HEK293 (cell line): ENCODE data around the gene VRK2.

Experiments used
- GLI2 ChIP-seq: fragments of 450-650 bp; formaldehyde crosslinking; IDR thresholded peaks from 2 replicates; pipeline ENCODE4; 2017; ENCODE audit warnings: missing biosample characterization, missing genetic modification characterization, low read depth, borderline replicate concordance
- REPIN1 ChIP-seq: fragments of 450-650 bp; formaldehyde crosslinking; IDR thresholded peaks from 2 replicates; pipeline ENCODE4 v1.5.1; 2017; ENCODE audit warnings: missing biosample characterization, missing genetic modification characterization, low read depth
- WT1 ChIP-seq: fragments of 450-650 bp; formaldehyde crosslinking; IDR thresholded peaks from 2 replicates; pipeline ENCODE4 v1.5.1; 2016; ENCODE audit warnings: missing biosample characterization, missing genetic modification characterization
- ZFP69B ChIP-seq: fragments of 450-650 bp; formaldehyde crosslinking; IDR thresholded peaks from 2 replicates; pipeline ENCODE4 v1.5.1; 2016; ENCODE audit warnings: missing biosample characterization, missing genetic modification characterization
- ZNF112 ChIP-seq: fragments of 450-650 bp; formaldehyde crosslinking; IDR thresholded peaks from 2 replicates; pipeline ENCODE4 v1.5.0; 2017; ENCODE audit warnings: missing biosample characterization, missing genetic modification characterization
- ZNF274 ChIP-seq, 2 experiments: fragments of 200-500 bp in 1 of 2; fragments of 450-650 bp in 1 of 2; sonication (Bioruptor generic) in 1 of 2; formaldehyde crosslinking in 1 of 2; IDR thresholded peaks; 2 replicates each; pipeline versions ENCODE4 v1.5.1 to v1.6.1; 2014 to 2016; ENCODE audit warnings: borderline replicate concordance in 1 of 2, inconsistent platforms in 1 of 2, low read length in 1 of 2, missing biosample characterization in 1 of 2, missing genetic modification characterization in 1 of 2
- ZNF394 ChIP-seq: fragments of 450-650 bp; formaldehyde crosslinking; IDR thresholded peaks from 2 replicates; pipeline ENCODE4 v1.5.1; 2016; ENCODE audit warnings: missing biosample characterization, missing genetic modification characterization, mild to moderate bottlenecking, moderate library complexity, borderline replicate concordance
- ZNF654 ChIP-seq: fragments of 450-650 bp; formaldehyde crosslinking; IDR thresholded peaks from 2 replicates; pipeline ENCODE4 v1.5.1; 2016; ENCODE audit warnings: low read depth, missing biosample characterization, missing genetic modification characterization
- TF ChIP-seq, protein P1 (sequence below): fragments of 450-650 bp; formaldehyde crosslinking; IDR thresholded peaks from 2 replicates; pipeline ENCODE4 v1.5.1; 2016; ENCODE audit warnings: missing biosample characterization, missing genetic modification characterization
- TF ChIP-seq, protein P2 (sequence below): fragments of 450-650 bp; formaldehyde crosslinking; IDR thresholded peaks from 2 replicates; pipeline ENCODE4 v1.5.1; 2016; ENCODE audit warnings: missing biosample characterization, missing genetic modification characterization

DNA sequence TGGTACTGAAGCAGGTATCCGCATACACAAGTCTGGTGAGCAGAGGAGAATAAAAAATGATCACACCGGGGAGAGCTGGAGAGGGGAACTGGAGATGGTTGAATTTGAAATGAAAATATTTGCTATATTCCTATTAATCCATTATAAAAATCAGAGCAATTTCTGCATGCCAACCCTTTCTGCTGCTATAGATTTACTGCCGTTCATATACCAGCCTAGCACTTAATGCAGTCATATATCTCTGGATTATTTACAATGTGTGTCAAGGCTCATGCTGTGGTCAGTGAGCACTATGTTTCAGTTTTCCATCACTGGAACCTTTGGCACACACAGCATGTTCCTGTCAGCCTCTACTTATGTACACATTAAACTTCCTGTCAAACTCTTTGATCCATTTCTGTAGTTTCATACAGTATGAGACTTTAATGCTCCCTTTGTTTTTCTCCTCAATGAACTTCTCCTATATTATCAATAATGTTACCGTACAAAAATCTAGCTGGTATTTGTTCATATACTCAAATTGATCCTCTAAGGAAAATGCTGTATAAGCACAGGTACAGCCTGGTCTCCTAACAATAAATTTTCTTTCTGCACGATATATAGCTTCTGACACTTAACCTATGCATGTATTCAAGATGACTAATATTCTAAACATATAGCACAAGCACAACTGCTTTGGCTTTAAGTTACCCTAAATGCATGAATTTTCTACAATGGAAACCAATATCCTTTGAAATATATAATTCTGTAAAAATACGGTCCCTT is 157.8 kb downstream of the VRK2 start:
- TF ChIP-seq ZNF274 (IDR thresholded peaks at IDR 0.05; ENCODE audit: low read length) (no peak), ZNF274 (tag by site-specific recombination; IDR thresholded peaks at IDR 0.05; ENCODE audit: borderline replicate concordance) (no peak), ZNF394 (tag by site-specific recombination) (no peak), ZNF654 (tag by site-specific recombination) (no peak), ZNF112 (no peak), GLI2 (tag by site-specific recombination) (no peak), ZFP69B (tag by site-specific recombination) (no peak), REPIN1 (tag by site-specific recombination) (no peak), WT1 (tag by site-specific recombination) (no peak)
- TF ChIP-seq, protein P1, sequence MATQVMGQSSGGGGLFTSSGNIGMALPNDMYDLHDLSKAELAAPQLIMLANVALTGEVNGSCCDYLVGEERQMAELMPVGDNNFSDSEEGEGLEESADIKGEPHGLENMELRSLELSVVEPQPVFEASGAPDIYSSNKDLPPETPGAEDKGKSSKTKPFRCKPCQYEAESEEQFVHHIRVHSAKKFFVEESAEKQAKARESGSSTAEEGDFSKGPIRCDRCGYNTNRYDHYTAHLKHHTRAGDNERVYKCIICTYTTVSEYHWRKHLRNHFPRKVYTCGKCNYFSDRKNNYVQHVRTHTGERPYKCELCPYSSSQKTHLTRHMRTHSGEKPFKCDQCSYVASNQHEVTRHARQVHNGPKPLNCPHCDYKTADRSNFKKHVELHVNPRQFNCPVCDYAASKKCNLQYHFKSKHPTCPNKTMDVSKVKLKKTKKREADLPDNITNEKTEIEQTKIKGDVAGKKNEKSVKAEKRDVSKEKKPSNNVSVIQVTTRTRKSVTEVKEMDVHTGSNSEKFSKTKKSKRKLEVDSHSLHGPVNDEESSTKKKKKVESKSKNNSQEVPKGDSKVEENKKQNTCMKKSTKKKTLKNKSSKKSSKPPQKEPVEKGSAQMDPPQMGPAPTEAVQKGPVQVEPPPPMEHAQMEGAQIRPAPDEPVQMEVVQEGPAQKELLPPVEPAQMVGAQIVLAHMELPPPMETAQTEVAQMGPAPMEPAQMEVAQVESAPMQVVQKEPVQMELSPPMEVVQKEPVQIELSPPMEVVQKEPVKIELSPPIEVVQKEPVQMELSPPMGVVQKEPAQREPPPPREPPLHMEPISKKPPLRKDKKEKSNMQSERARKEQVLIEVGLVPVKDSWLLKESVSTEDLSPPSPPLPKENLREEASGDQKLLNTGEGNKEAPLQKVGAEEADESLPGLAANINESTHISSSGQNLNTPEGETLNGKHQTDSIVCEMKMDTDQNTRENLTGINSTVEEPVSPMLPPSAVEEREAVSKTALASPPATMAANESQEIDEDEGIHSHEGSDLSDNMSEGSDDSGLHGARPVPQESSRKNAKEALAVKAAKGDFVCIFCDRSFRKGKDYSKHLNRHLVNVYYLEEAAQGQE, result no peak
- TF ChIP-seq, protein P2, sequence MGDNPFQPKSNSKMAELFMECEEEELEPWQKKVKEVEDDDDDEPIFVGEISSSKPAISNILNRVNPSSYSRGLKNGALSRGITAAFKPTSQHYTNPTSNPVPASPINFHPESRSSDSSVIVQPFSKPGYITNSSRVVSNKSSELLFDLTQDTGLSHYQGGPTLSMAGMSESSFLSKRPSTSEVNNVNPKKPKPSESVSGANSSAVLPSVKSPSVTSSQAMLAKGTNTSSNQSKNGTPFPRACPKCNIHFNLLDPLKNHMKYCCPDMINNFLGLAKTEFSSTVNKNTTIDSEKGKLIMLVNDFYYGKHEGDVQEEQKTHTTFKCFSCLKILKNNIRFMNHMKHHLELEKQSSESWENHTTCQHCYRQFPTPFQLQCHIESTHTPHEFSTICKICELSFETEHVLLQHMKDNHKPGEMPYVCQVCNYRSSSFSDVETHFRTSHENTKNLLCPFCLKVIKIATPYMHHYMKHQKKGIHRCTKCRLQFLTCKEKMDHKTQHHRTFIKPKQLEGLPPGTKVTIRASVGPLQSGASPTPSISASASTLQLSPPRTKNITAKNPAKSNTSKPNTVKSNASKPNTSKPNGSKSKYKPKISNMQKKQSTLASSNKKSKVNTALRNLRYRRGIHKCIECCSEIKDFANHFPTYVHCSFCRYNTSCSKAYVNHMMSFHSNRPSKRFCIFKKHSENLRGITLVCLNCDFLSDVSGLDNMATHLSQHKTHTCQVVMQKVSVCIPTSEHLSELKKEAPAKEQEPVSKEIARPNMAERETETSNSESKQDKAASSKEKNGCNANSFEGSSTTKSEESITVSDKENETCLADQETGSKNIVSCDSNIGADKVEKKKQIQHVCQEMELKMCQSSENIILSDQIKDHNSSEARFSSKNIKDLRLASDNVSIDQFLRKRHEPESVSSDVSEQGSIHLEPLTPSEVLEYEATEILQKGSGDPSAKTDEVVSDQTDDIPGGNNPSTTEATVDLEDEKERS (tag by site-specific recombination), result no peak
